Osteoblast (primary cell): Measurements from ENCODE around the gene ANKLE2. TPM values are rescaled to one million over a fixed set of nuclear protein-coding genes. Genes with fewer than 3 reads are reported as not detected.

Source experiments
- DNase-seq: peaks from one replicate; pipeline ENCODE4 v3.0.0; 2011; ENCODE audit warnings: low spot score, mixed read lengths; ENCODE audit not compliant: insufficient read length; ENCODE audit errors: missing footprints
- H2AFZ ChIP-seq: 2 replicates; pipeline ENCODE4 v1.6.0; 2011; ENCODE audit warnings: mild to moderate bottlenecking, low read length
- H3K27ac ChIP-seq: 2 replicates; pipeline ENCODE4 v1.5.1; 2011; ENCODE audit warnings: mild to moderate bottlenecking, low read depth, low read length, moderate library complexity
- H3K27me3 ChIP-seq: 2 replicates; pipeline ENCODE4 v1.6.0; 2012; ENCODE audit warnings: mild to moderate bottlenecking, control low read depth, inconsistent platforms, low read length, moderate library complexity; ENCODE audit not compliant: insufficient read depth
- H3K36me3 ChIP-seq: 2 replicates; pipeline ENCODE4 v1.5.1; 2011; ENCODE audit warnings: mild to moderate bottlenecking, low read length, control low read depth, moderate library complexity; ENCODE audit not compliant: insufficient read depth
- H3K4me1 ChIP-seq: 2 replicates; pipeline ENCODE4 v1.5.1; 2011; ENCODE audit warnings: mild to moderate bottlenecking, low read length, control low read depth, moderate library complexity; ENCODE audit not compliant: insufficient read depth
- H3K4me2 ChIP-seq: 2 replicates; pipeline ENCODE4 v1.6.0; 2011; ENCODE audit warnings: mild to moderate bottlenecking, low read length; ENCODE audit not compliant: insufficient read depth
- H3K4me3 ChIP-seq: fragments of 200-600 bp; sonication (generic); 3 replicates; pipeline ENCODE4 v1.5.1; 2012; ENCODE audit warnings: mild to moderate bottlenecking, low read length, inconsistent platforms; ENCODE audit not compliant: insufficient read depth
- H3K79me2 ChIP-seq: 2 replicates; pipeline ENCODE4 v1.6.0; 2012; ENCODE audit warnings: mild to moderate bottlenecking, low read length, control low read depth, inconsistent platforms; ENCODE audit not compliant: insufficient read depth
- H3K9me3 ChIP-seq: 2 replicates; pipeline ENCODE4 v1.5.1; 2011; ENCODE audit warnings: low read depth, low read length, control low read depth
- H4K20me1 ChIP-seq: 2 replicates; pipeline ENCODE4 v1.6.0; 2012; ENCODE audit warnings: mild to moderate bottlenecking, low read length, control low read depth; ENCODE audit not compliant: insufficient read depth
- CTCF ChIP-seq: IDR thresholded peaks from 2 replicates; pipeline ENCODE4 v1.5.1; 2011; ENCODE audit warnings: mild to moderate bottlenecking, low read depth, low read length, moderate library complexity; ENCODE audit errors: extremely low read depth
- small RNA-seq: library from RNA; depleted of rRNA; stranded (forward); fragments of <200 nt; gene quantifications from one replicate; pipeline ENCODE3, GENCODE V24; 2012
- total RNA-seq: library from RNA; depleted of rRNA; stranded (reverse); fragments of >200 nt; gene quantifications from 2 replicates; pipeline ENCODE4 v1.2.3, GENCODE V29; 2012

ANKLE2 gene
- total RNA-seq, 1 donor = 86.1 TPM

GRCh38 chr12:132685400-132685799 lies 76.2 kb downstream of the ANKLE2 start:
- Histone ChIP-seq H3K79me2 (peaks cover 43% of the 10 kb centered on the region), H3K4me2 (no peak overlapping the region), H3K9me3 (no peaks in the 10 kb centered on the region), H2AFZ (no peak overlapping the region), H3K4me1 (no peaks in the 10 kb centered on the region), H4K20me1 (no peaks in the 10 kb centered on the region), H3K36me3 (no peaks in the 10 kb centered on the region), H3K27me3 (no peaks in the 10 kb centered on the region), H3K4me3 (no peak overlapping the region), H3K27ac (no peak overlapping the region)
- TF ChIP-seq CTCF = no peak
- no peak for DNase-seq

- H3K36me3 ChIP-seq = peaks cover 27% of the 10 kb centered on the region
- no peaks in the 10 kb centered on the region for H3K27me3 ChIP-seq
- H3K4me1 ChIP-seq = no peaks in the 10 kb centered on the region
- no peak for TF ChIP-seq CTCF
- H2AFZ ChIP-seq = no peak overlapping the region
- H3K4me2 ChIP-seq = no peak overlapping the region
- no peak for DNase-seq
- H4K20me1 ChIP-seq = no peaks in the 10 kb centered on the region
- no peak overlapping the region for H3K27ac ChIP-seq
- peaks cover 34% of the 10 kb centered on the region for H3K79me2 ChIP-seq
- no peak overlapping the region for H3K4me3 ChIP-seq
- H3K9me3 ChIP-seq = no peaks in the 10 kb centered on the region
Observed at GRCh38 chr12:132677492-132677891, 84.1 kb downstream of the ANKLE2 start.

- TF ChIP-seq CTCF = no peak
- H3K79me2 ChIP-seq = peaks cover 24% of the 10 kb centered on the region
- no peaks in the 10 kb centered on the region for H4K20me1 ChIP-seq
- no peaks in the 10 kb centered on the region for H3K4me1 ChIP-seq
- H3K4me2 ChIP-seq = no peak overlapping the region
- H3K9me3 ChIP-seq = no peaks in the 10 kb centered on the region
- no peak overlapping the region for H2AFZ ChIP-seq
- H3K4me3 ChIP-seq = no peak overlapping the region
- DNase-seq = no peak
- peaks cover 37% of the 10 kb centered on the region for H3K36me3 ChIP-seq
- H3K27ac ChIP-seq = no peak overlapping the region
- no peaks in the 10 kb centered on the region for H3K27me3 ChIP-seq
Observed at GRCh38 chr12:132675757-132676432, 85.7 kb downstream of the ANKLE2 start.

Small RNA genes within 50 kb of the gene (small RNA-seq; reads per million reads assigned to genes)
- not detected for gene RNA5SP379

Other genes starting within 250 kb of the ANKLE2 start
- not detected in 2 replicates for gene LRCOL1, start 151.2 kb downstream of the ANKLE2 start, total RNA-seq
- gene P2RX2, start 143.1 kb downstream of the ANKLE2 start, total RNA-seq = not detected in 2 replicates
- gene POLE, start 74.5 kb downstream of the ANKLE2 start, total RNA-seq = 15.2 and 22.1 TPM in 2 replicates
- gene PXMP2, start 74.2 kb downstream of the ANKLE2 start, total RNA-seq = 10.1 and 10.6 TPM in 2 replicates
- 20.9 and 24.6 TPM in 2 replicates for gene PGAM5, start 51.0 kb downstream of the ANKLE2 start, total RNA-seq
- 102 and 127 TPM in 2 replicates for gene GOLGA3, start 67.0 kb upstream of the ANKLE2 start, total RNA-seq
- 54.8 and 55.0 TPM in 2 replicates for gene CHFR, start 125.8 kb upstream of the ANKLE2 start, total RNA-seq
- gene ZNF605, start 194.5 kb upstream of the ANKLE2 start, total RNA-seq = 10.9 and 13.6 TPM in 2 replicates
- 20.3 and 22.1 TPM in 2 replicates for gene ZNF26, start 224.5 kb upstream of the ANKLE2 start, total RNA-seq